GM19438 (cell line): ENCODE data around the gene SUCNR1.

Experiments used
- ATAC-seq: cut with Tn5 transposase; IDR thresholded peaks from one replicate; pipeline ENCODE4 v1.9.1; 2021; ENCODE audit warnings: low read depth; ENCODE audit not compliant: unreplicated experiment

The SUCNR1 gene

GRCh38 chr3:151933234-151933853 is 59.9 kb downstream of the SUCNR1 start:
- ATAC-seq: no peak
